Measurements from ENCODE around the gene PRLR.

- TF ChIP-seq, protein P1, sequence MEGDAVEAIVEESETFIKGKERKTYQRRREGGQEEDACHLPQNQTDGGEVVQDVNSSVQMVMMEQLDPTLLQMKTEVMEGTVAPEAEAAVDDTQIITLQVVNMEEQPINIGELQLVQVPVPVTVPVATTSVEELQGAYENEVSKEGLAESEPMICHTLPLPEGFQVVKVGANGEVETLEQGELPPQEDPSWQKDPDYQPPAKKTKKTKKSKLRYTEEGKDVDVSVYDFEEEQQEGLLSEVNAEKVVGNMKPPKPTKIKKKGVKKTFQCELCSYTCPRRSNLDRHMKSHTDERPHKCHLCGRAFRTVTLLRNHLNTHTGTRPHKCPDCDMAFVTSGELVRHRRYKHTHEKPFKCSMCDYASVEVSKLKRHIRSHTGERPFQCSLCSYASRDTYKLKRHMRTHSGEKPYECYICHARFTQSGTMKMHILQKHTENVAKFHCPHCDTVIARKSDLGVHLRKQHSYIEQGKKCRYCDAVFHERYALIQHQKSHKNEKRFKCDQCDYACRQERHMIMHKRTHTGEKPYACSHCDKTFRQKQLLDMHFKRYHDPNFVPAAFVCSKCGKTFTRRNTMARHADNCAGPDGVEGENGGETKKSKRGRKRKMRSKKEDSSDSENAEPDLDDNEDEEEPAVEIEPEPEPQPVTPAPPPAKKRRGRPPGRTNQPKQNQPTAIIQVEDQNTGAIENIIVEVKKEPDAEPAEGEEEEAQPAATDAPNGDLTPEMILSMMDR (IDR thresholded peaks at IDR 0.05; ENCODE audit: low read depth, low read length, poor library complexity, severe bottlenecking): no peak
- no peak for TF ChIP-seq EZH2phosphoT487 (IDR thresholded peaks at IDR 0.05; ENCODE audit: borderline replicate concordance, low read length)
These were observed 142.3 kb downstream of the PRLR start for GRCh38 chr5:35087991-35088390.

Data from DOHH2 (cell line).